ENCODE measurements around the gene PLB1.

PLB1 gene

GRCh38 chr2:28628506-28628905 lies 132.6 kb downstream of the PLB1 start:
- DNase-seq (ENCODE audit: low spot score), result no peak

- DNase-seq (ENCODE audit: low spot score), result no peak
Measured at GRCh38 chr2:28628987-28629386, 133.1 kb downstream of the PLB1 start.

- DNase-seq (ENCODE audit: low spot score), result no peak
Measured at GRCh38 chr2:28629910-28630309, 134.1 kb downstream of the PLB1 start.

GRCh38 chr2:28630341-28630740 lies 134.5 kb downstream of the PLB1 start:
- DNase-seq (ENCODE audit: low spot score), result no peak

GRCh38 chr2:28631514-28632206 lies 135.8 kb downstream of the PLB1 start:
- no peak for DNase-seq (ENCODE audit: low spot score)

GRCh38 chr2:28632791-28633190 lies 136.9 kb downstream of the PLB1 start:
- DNase-seq (ENCODE audit: low spot score), result no peak

GRCh38 chr2:28633204-28633603 lies 137.3 kb downstream of the PLB1 start:
- DNase-seq (ENCODE audit: low spot score), result no peak

GRCh38 chr2:28633746-28634145 lies 137.9 kb downstream of the PLB1 start:
- DNase-seq (ENCODE audit: low spot score), result no peak

- DNase-seq (ENCODE audit: low spot score), result no peak
Measured at GRCh38 chr2:28635191-28635611, 139.3 kb downstream of the PLB1 start.

- DNase-seq (ENCODE audit: low spot score), result no peak
Measured at GRCh38 chr2:28636491-28636890, 140.6 kb downstream of the PLB1 start.

- DNase-seq (ENCODE audit: low spot score), result no peak
Measured at GRCh38 chr2:28637066-28638047, 141.5 kb downstream of the PLB1 start.

- DNase-seq (ENCODE audit: low spot score), result no peak
Measured at GRCh38 chr2:28638102-28638501, 142.2 kb downstream of the PLB1 start.

GRCh38 chr2:28639092-28639691 lies 143.3 kb downstream of the PLB1 start:
- no peak for DNase-seq (ENCODE audit: low spot score)

- no peak for DNase-seq (ENCODE audit: low spot score)
Measured at GRCh38 chr2:28639836-28640235, 144.0 kb downstream of the PLB1 start.

- DNase-seq (ENCODE audit: low spot score), result no peak
Measured at GRCh38 chr2:28640260-28640907, 144.5 kb downstream of the PLB1 start.

- no peak for DNase-seq (ENCODE audit: low spot score)
Measured at GRCh38 chr2:28640908-28641300, 145.0 kb downstream of the PLB1 start.

GRCh38 chr2:28642796-28643195 lies 146.9 kb downstream of the PLB1 start:
- no peak for DNase-seq (ENCODE audit: low spot score)

GRCh38 chr2:28643327-28643726 lies 147.5 kb downstream of the PLB1 start:
- DNase-seq (ENCODE audit: low spot score), result no peak

GRCh38 chr2:28643911-28644334 lies 148.1 kb downstream of the PLB1 start:
- DNase-seq (ENCODE audit: low spot score), result no peak

GRCh38 chr2:28644760-28645159 lies 148.9 kb downstream of the PLB1 start:
- no peak for DNase-seq (ENCODE audit: low spot score)

- DNase-seq (ENCODE audit: low spot score), result no peak
Measured at GRCh38 chr2:28645553-28645952, 149.7 kb downstream of the PLB1 start.

GRCh38 chr2:28647682-28648081 lies 151.8 kb downstream of the PLB1 start:
- no peak for DNase-seq (ENCODE audit: low spot score)

Measured in left forelimb (tissue), 1 donor.